Mesendoderm (in vitro differentiated cells): ENCODE data around the gene PTPRE.

Source experiments
- DNase-seq: peaks from one replicate; pipeline ENCODE4 v3.0.0; 2013
- H2AK5ac ChIP-seq: 2 replicates; pipeline ENCODE4 v1.6.1; 2013; ENCODE audit warnings: low read length, inconsistent platforms
- H2BK120ac ChIP-seq: 2 replicates; pipeline ENCODE4 v1.6.1; 2013; ENCODE audit warnings: low read depth, mild to moderate bottlenecking, low read length, moderate library complexity, mixed read lengths
- H2BK15ac ChIP-seq: replicated peaks from 2 replicates; pipeline ENCODE4 v1.6.1; 2013; ENCODE audit warnings: low read depth, mild to moderate bottlenecking, moderate library complexity
- H2BK5ac ChIP-seq: 2 replicates; pipeline ENCODE4 v1.6.1; 2013; ENCODE audit warnings: low read length, inconsistent platforms
- H3K18ac ChIP-seq: 2 replicates; pipeline ENCODE4 v1.6.1; 2013; ENCODE audit warnings: mild to moderate bottlenecking, low read length, mixed read lengths
- H3K23ac ChIP-seq: one replicate; pipeline ENCODE4 v1.6.1; 2013; ENCODE audit warnings: low read length
- H3K27ac ChIP-seq: 2 replicates; pipeline ENCODE4 v1.5.1; 2013; ENCODE audit warnings: low read depth, mild to moderate bottlenecking, inconsistent platforms, low read length, moderate library complexity
- H3K27me3 ChIP-seq: 2 replicates; pipeline ENCODE4 v1.6.1; 2013; ENCODE audit warnings: low read length, control low read depth, mild to moderate bottlenecking, inconsistent platforms; ENCODE audit not compliant: insufficient read depth, poor library complexity
- H3K36me3 ChIP-seq: 2 replicates; pipeline ENCODE4 v1.6.1; 2013; ENCODE audit warnings: low read length, inconsistent platforms; ENCODE audit not compliant: control insufficient read depth, insufficient read depth
- H3K4ac ChIP-seq: one replicate; pipeline ENCODE4 v1.6.1; 2013; ENCODE audit warnings: low read depth, mild to moderate bottlenecking, low read length, moderate library complexity
- H3K4me1 ChIP-seq: 2 replicates; pipeline ENCODE4 v1.6.1; 2013; ENCODE audit warnings: low read depth, low read length, inconsistent platforms; ENCODE audit not compliant: control insufficient read depth
- H3K4me2 ChIP-seq: 2 replicates; pipeline ENCODE4 v1.6.1; 2013; ENCODE audit warnings: low read length
- H3K4me3 ChIP-seq: 2 replicates; pipeline ENCODE4 v1.5.1; 2013; ENCODE audit warnings: mild to moderate bottlenecking, low read length
- H3K56ac ChIP-seq: one replicate; pipeline ENCODE4 v1.6.1; 2013; ENCODE audit warnings: low read length
- H3K79me1 ChIP-seq: 2 replicates; pipeline ENCODE4 v1.6.1; 2013; ENCODE audit warnings: low read length, inconsistent platforms
- H3K79me2 ChIP-seq: 2 replicates; pipeline ENCODE4 v1.6.1; 2013; ENCODE audit warnings: mild to moderate bottlenecking, low read length; ENCODE audit not compliant: control insufficient read depth, insufficient read depth
- H3K9ac ChIP-seq: 2 replicates; pipeline ENCODE4 v1.6.1; 2013; ENCODE audit warnings: low read length, inconsistent platforms
- H4K5ac ChIP-seq: one replicate; pipeline ENCODE4 v1.6.1; 2013; ENCODE audit warnings: low read length
- H4K8ac ChIP-seq: one replicate; pipeline ENCODE4 v1.6.1; 2013; ENCODE audit warnings: low read depth, mild to moderate bottlenecking, control low read depth, low read length, moderate library complexity
- WGBS: extraction: QIAGEN DNeasy Blood & Tissue Kit; methylation state at CpG from one replicate; pipeline ENCODE4 v1.1.7; 2013; ENCODE audit warnings: low lambda C conversion rate, missing lambda C conversion rate; ENCODE audit not compliant: insufficient coverage; ENCODE audit errors: extremely low coverage; 5-methylcytosine and 5-hydroxymethylcytosine counted together

Gene PTPRE

GRCh38 chr10:127890832-127891334 lies 16.0 kb upstream of the PTPRE start:
- Histone ChIP-seq H3K9ac (no peak overlapping the region), H2AK5ac (no peak overlapping the region), H4K5ac (no peak overlapping the region), H3K23ac (no peak overlapping the region), H4K8ac (no peak overlapping the region), H3K4me2 (no peak overlapping the region), H3K18ac (no peak overlapping the region), H3K36me3 (no peaks in the 10 kb centered on the region), H2BK120ac (no peak overlapping the region), H2BK15ac (no peak overlapping the region), H3K56ac (no peak overlapping the region), H2BK5ac (no peak overlapping the region), H3K79me1 (no peaks in the 10 kb centered on the region), H3K4me3 (no peak overlapping the region), H3K27me3 (no peaks in the 10 kb centered on the region), H3K4ac (no peak overlapping the region), H3K79me2 (no peaks in the 10 kb centered on the region), H3K4me1 (no peaks in the 10 kb centered on the region), H3K27ac (no peak overlapping the region)
- DNase-seq = no peak
- no CpG with 5 or more reads among the region's 3 CpGs for WGBS

GRCh38 chr10:127892743-127893142 lies 14.2 kb upstream of the PTPRE start, which contains the start of gene CLRN3:
TSS of gene CLRN3 (minus strand) at chr10:127892941. CDS start at chr10:127892784, 157 bp downstream.
- no peak within 1 kb of the TSS for H3K4me2 ChIP-seq
- no peaks in the 10 kb centered on the region for H3K36me3 ChIP-seq
- H3K79me2 ChIP-seq = no peaks in the 10 kb centered on the region
- no peaks in the 10 kb centered on the region for H3K79me1 ChIP-seq
- no peak within 1 kb of the TSS for H3K23ac ChIP-seq
- no peak within 1 kb of the TSS for H2BK5ac ChIP-seq
- no peak within 1 kb of the TSS for H3K9ac ChIP-seq
- no peak within 1 kb of the TSS for H2BK15ac ChIP-seq
- H3K27me3 ChIP-seq = no peaks in the 10 kb centered on the region
- no peaks in the 10 kb centered on the region for H3K4me1 ChIP-seq
- H3K4me3 ChIP-seq = no peak within 1 kb of the TSS
- H2AK5ac ChIP-seq = no peak within 1 kb of the TSS
- H4K8ac ChIP-seq = no peak within 1 kb of the TSS
- H3K27ac ChIP-seq = no peak within 1 kb of the TSS
- H4K5ac ChIP-seq = no peak within 1 kb of the TSS
- H3K18ac ChIP-seq = no peak within 1 kb of the TSS
- no peak for DNase-seq
- no peak within 1 kb of the TSS for H3K4ac ChIP-seq
- H3K56ac ChIP-seq = no peak within 1 kb of the TSS
- no peak within 1 kb of the TSS for H2BK120ac ChIP-seq

- Histone ChIP-seq H3K4me3 (no peak overlapping the region), H3K4me2 (no peak overlapping the region), H3K36me3 (no peaks in the 10 kb centered on the region), H2BK120ac (no peak overlapping the region), H3K4ac (no peak overlapping the region), H4K8ac (no peak overlapping the region), H3K4me1 (no peaks in the 10 kb centered on the region), H3K79me2 (no peaks in the 10 kb centered on the region), H3K27ac (no peak overlapping the region), H3K23ac (no peak overlapping the region), H3K18ac (no peak overlapping the region), H3K9ac (no peak overlapping the region), H2BK15ac (no peak overlapping the region), H2AK5ac (no peak overlapping the region), H2BK5ac (no peak overlapping the region), H3K79me1 (no peaks in the 10 kb centered on the region), H3K56ac (no peak overlapping the region), H4K5ac (no peak overlapping the region), H3K27me3 (no peaks in the 10 kb centered on the region)
- no CpG with 5 or more reads among the region's 1 CpG for WGBS
- DNase-seq = no peak
These were observed 12.8 kb upstream of the PTPRE start for GRCh38 chr10:127894146-127894545.

- Histone ChIP-seq H3K27ac (no peak overlapping the region), H3K4me2 (no peak overlapping the region), H3K4me1 (no peaks in the 10 kb centered on the region), H3K4me3 (no peak overlapping the region), H4K5ac (no peak overlapping the region), H3K79me1 (no peaks in the 10 kb centered on the region), H3K4ac (no peak overlapping the region), H2BK15ac (no peak overlapping the region), H4K8ac (no peak overlapping the region), H3K23ac (no peak overlapping the region), H3K36me3 (no peaks in the 10 kb centered on the region), H3K9ac (no peak overlapping the region), H2AK5ac (no peak overlapping the region), H3K18ac (no peak overlapping the region), H3K79me2 (no peaks in the 10 kb centered on the region), H3K27me3 (no peaks in the 10 kb centered on the region), H2BK120ac (no peak overlapping the region), H2BK5ac (no peak overlapping the region), H3K56ac (no peak overlapping the region)
- no peak for DNase-seq
These were observed 10.3 kb upstream of the PTPRE start for GRCh38 chr10:127896590-127896989.

GRCh38 chr10:127897177-127897576 lies 9.7 kb upstream of the PTPRE start:
- no peaks in the 10 kb centered on the region for H3K36me3 ChIP-seq
- H3K23ac ChIP-seq = no peak overlapping the region
- no peak overlapping the region for H2BK15ac ChIP-seq
- no CpG with 5 or more reads among the region's 2 CpGs for WGBS
- H3K4me3 ChIP-seq = no peak overlapping the region
- H3K27me3 ChIP-seq = no peaks in the 10 kb centered on the region
- H3K4ac ChIP-seq = no peak overlapping the region
- H3K9ac ChIP-seq = no peak overlapping the region
- no peak overlapping the region for H2BK120ac ChIP-seq
- DNase-seq = no peak
- H2AK5ac ChIP-seq = no peak overlapping the region
- H3K4me2 ChIP-seq = no peak overlapping the region
- H3K4me1 ChIP-seq = no peaks in the 10 kb centered on the region
- no peak overlapping the region for H3K56ac ChIP-seq
- no peak overlapping the region for H4K5ac ChIP-seq
- H3K79me1 ChIP-seq = no peaks in the 10 kb centered on the region
- no peak overlapping the region for H2BK5ac ChIP-seq
- no peak overlapping the region for H3K18ac ChIP-seq
- H4K8ac ChIP-seq = no peak overlapping the region
- no peak overlapping the region for H3K27ac ChIP-seq
- no peaks in the 10 kb centered on the region for H3K79me2 ChIP-seq

GRCh38 chr10:127899766-127900387 lies 7.0 kb upstream of the PTPRE start:
- H3K79me2 ChIP-seq = no peaks in the 10 kb centered on the region
- H2BK120ac ChIP-seq = no peak overlapping the region
- no peak overlapping the region for H3K4me2 ChIP-seq
- H3K9ac ChIP-seq = no peak overlapping the region
- H3K27ac ChIP-seq = no peak overlapping the region
- no peak overlapping the region for H3K23ac ChIP-seq
- H3K79me1 ChIP-seq = no peaks in the 10 kb centered on the region
- H3K27me3 ChIP-seq = no peaks in the 10 kb centered on the region
- H4K8ac ChIP-seq = no peak overlapping the region
- H2BK5ac ChIP-seq = no peak overlapping the region
- DNase-seq = no peak
- WGBS = no CpG with 5 or more reads among the region's 3 CpGs
- H3K4me3 ChIP-seq = no peak overlapping the region
- no peak overlapping the region for H3K18ac ChIP-seq
- H3K36me3 ChIP-seq = no peaks in the 10 kb centered on the region
- H4K5ac ChIP-seq = no peak overlapping the region
- no peaks in the 10 kb centered on the region for H3K4me1 ChIP-seq
- no peak overlapping the region for H2AK5ac ChIP-seq
- no peak overlapping the region for H2BK15ac ChIP-seq
- no peak overlapping the region for H3K56ac ChIP-seq
- H3K4ac ChIP-seq = no peak overlapping the region
